HepG2 (cell line): ENCODE results near the gene PIM1. TPM values are rescaled to one million over a fixed set of nuclear protein-coding genes. Genes with fewer than 3 reads are reported as not detected.

ENCODE experiments used
- ARID2 ChIP-seq: sonication (generic); formaldehyde crosslinking; IDR thresholded peaks from 2 replicates; pipeline ENCODE4 v1.8.1; 2022; ENCODE audit warnings: mild to moderate bottlenecking, missing genetic modification reagents, borderline replicate concordance
- CENPT ChIP-seq: sonication (generic); formaldehyde crosslinking; IDR thresholded peaks from 2 replicates; pipeline ENCODE4 v1.8.0; 2022; ENCODE audit warnings: low read depth, mild to moderate bottlenecking, moderate library complexity, missing genetic modification reagents
- CTCF ChIP-seq: sonication (generic); formaldehyde crosslinking; IDR thresholded peaks from 2 replicates; pipeline ENCODE4 v1.5.0; 2020; ENCODE audit warnings: mild to moderate bottlenecking, missing genetic modification reagents, moderate library complexity
- GLI4 ChIP-seq: sonication (generic); formaldehyde crosslinking; IDR thresholded peaks from 2 replicates; pipeline ENCODE4 v1.5.1; 2020; ENCODE audit warnings: missing genetic modification reagents, mild to moderate bottlenecking, moderate library complexity, borderline replicate concordance
- GMEB2 ChIP-seq: IDR thresholded peaks from 2 replicates; pipeline ENCODE4 v1.6.1; 2016; ENCODE audit warnings: missing biosample characterization, missing genetic modification reagents, low read depth
- HNRNPH1 ChIP-seq: fragments of 200-400 bp; formaldehyde crosslinking; optimal IDR thresholded peaks from 2 replicates; pipeline ENCODE3; 2017; ENCODE audit warnings: mild to moderate bottlenecking, low read depth, low read length
- HNRNPL ChIP-seq: fragments of 200-400 bp; formaldehyde crosslinking; IDR thresholded peaks from 2 replicates; pipeline ENCODE4 v1.6.1; 2017; ENCODE audit warnings: mild to moderate bottlenecking, low read depth, low read length
- ONECUT2 ChIP-seq: sonication (generic); formaldehyde crosslinking; IDR thresholded peaks from 2 replicates; pipeline ENCODE4 v1.4.0; 2020; ENCODE audit warnings: missing genetic modification reagents
- PREB ChIP-seq: sonication (generic); formaldehyde crosslinking; IDR thresholded peaks from 2 replicates; pipeline ENCODE4 v1.4.0; 2020; ENCODE audit warnings: missing genetic modification reagents
- RBM39 ChIP-seq: fragments of 200-400 bp; formaldehyde crosslinking; IDR thresholded peaks from one replicate; pipeline ENCODE4 v1.6.1; 2018; ENCODE audit warnings: antibody characterized with exemption, mild to moderate bottlenecking, low read depth, low read length; ENCODE audit not compliant: poor library complexity, severe bottlenecking
- SAP130 ChIP-seq: IDR thresholded peaks from 2 replicates; pipeline ENCODE4 v1.6.1; 2016; ENCODE audit warnings: low read depth
- TGIF2 ChIP-seq: IDR thresholded peaks from 2 replicates; pipeline ENCODE4 v1.6.1; 2016; ENCODE audit warnings: control low read depth, missing compliant biosample characterization
- TRIM22 ChIP-seq: fragments of 450-650 bp; IDR thresholded peaks from 2 replicates; pipeline ENCODE4 v1.6.1; 2017
- ZBTB21 ChIP-seq: sonication (generic); formaldehyde crosslinking; IDR thresholded peaks from 2 replicates; pipeline ENCODE4 v1.4.0; 2020; ENCODE audit warnings: missing genetic modification reagents
- ZBTB26 ChIP-seq: IDR thresholded peaks from 2 replicates; pipeline ENCODE4 v1.6.1; 2016; ENCODE audit warnings: missing compliant biosample characterization, missing genetic modification reagents, borderline replicate concordance
- ZNF280D ChIP-seq: sonication (generic); formaldehyde crosslinking; IDR thresholded peaks from 2 replicates; pipeline ENCODE4 v1.5.1; 2020; ENCODE audit warnings: mild to moderate bottlenecking, missing genetic modification reagents
- ZNF3 ChIP-seq: IDR thresholded peaks from 2 replicates; pipeline ENCODE4 v1.7.0; 2017; ENCODE audit warnings: inconsistent platforms
- ZNF546 ChIP-seq: sonication (generic); formaldehyde crosslinking; conservative IDR thresholded peaks from 2 replicates; pipeline ENCODE4 v1.8.1; 2023; ENCODE audit warnings: mild to moderate bottlenecking, missing genetic modification reagents
- ZNF761 ChIP-seq: sonication (generic); formaldehyde crosslinking; conservative IDR thresholded peaks from 2 replicates; pipeline ENCODE4 v1.4.0; 2020; ENCODE audit warnings: mild to moderate bottlenecking, missing genetic modification reagents
- ZNF839 ChIP-seq: sonication (generic); formaldehyde crosslinking; IDR thresholded peaks from 2 replicates; pipeline ENCODE4 v1.4.0; 2020; ENCODE audit warnings: missing genetic modification reagents, mild to moderate bottlenecking, borderline replicate concordance
- polyA plus RNA-seq, 8 experiments: library from polyadenylated mRNA; depleted of rRNA in 3 of 8; stranded (reverse) in 7 of 8; unstranded in 1 of 8; fragments of >200 nt; fragmentation: Illumina TruSeq in 4 of 8; extraction: Trizol in 4 of 8; gene quantifications; 2 replicates each; pipeline versions ENCODE4 v1.2.1 to v1.2.3, GENCODE V29; 2011 to 2016; ENCODE audit warnings: low read depth in 4 of 8, missing spikeins in 1 of 8, mixed read lengths in 1 of 8; ENCODE audit not compliant: insufficient read depth in 1 of 8
- total RNA-seq, 5 experiments: library from RNA; depleted of rRNA; stranded (reverse); fragments of >200 nt; fragmentation: Illumina TruSeq; extraction: Trizol; gene quantifications; 2 replicates each; pipeline ENCODE4 v1.2.3, GENCODE V29; 2016; ENCODE audit warnings: low read depth in 1 of 5

Gene PIM1
- total and polyA plus RNA-seq, 2 of the 13 experiments (the other 11 are each of a cell fraction or from before 2014, with no cell fraction given), result 29.4 to 117 TPM

- no peak for TF ChIP-seq PREB (CRISPR knock-in tag)
- TF ChIP-seq ZNF3 (CRISPR knock-in tag), result no peak
- TF ChIP-seq RBM39, result no peak
- no peak for TF ChIP-seq ZNF839 (CRISPR knock-in tag)
- no peak for TF ChIP-seq ARID2 (CRISPR knock-in tag)
- peak; percentile 46 for TF ChIP-seq SAP130 (CRISPR knock-in tag)
- TF ChIP-seq ZNF280D, result no peak
- peak; percentile 96 for TF ChIP-seq CTCF (CRISPR knock-in tag)
- no peak for TF ChIP-seq ZBTB21
- no peak for TF ChIP-seq TRIM22
- TF ChIP-seq ONECUT2 (CRISPR knock-in tag), result no peak
- no peak for TF ChIP-seq ZNF761 (CRISPR knock-in tag)
- TF ChIP-seq ZBTB26 (CRISPR knock-in tag), result 0 out of 2 replicates have a peak, but pooled peaks have one; percentile 24
- TF ChIP-seq HNRNPH1, result no peak
- TF ChIP-seq GLI4, result no peak
- no peak for TF ChIP-seq HNRNPL
- TF ChIP-seq TGIF2 (CRISPR knock-in tag), result peak; percentile 48; the same call in 1 of the 2 replicates
- no peak for TF ChIP-seq ZNF546 (CRISPR knock-in tag)
- TF ChIP-seq CENPT (CRISPR knock-in tag), result no peak
- TF ChIP-seq GMEB2 (CRISPR knock-in tag), result no peak
Measured at GRCh38 chr6:37207903-37208456, 38.0 kb downstream of the PIM1 start (continued).
